SJSA1 (cell line): ENCODE measurements around the gene PRR23C. TPM values are rescaled to one million over a fixed set of nuclear protein-coding genes. Genes with fewer than 3 reads are reported as not detected.
"Not testable (repeated sequence)": the region's sequence is repeated elsewhere in the genome, so short reads cannot be mapped to it uniquely, and the experiment has no call there.

Experiments
- DNase-seq, 2 experiments: peaks; one replicate each; pipeline ENCODE4 v3.0.0-alpha.2; 2015 to 2020; ENCODE audit warnings: low spot score in 2 of 2, low read depth in 1 of 2
- H3K27ac ChIP-seq: fragments of 250-450 bp; sonication (Bioruptor Pico); 2 replicates; pipeline ENCODE4 v1.5.1; 2020; ENCODE audit warnings: mild to moderate bottlenecking, moderate library complexity
- H3K27me3 ChIP-seq: fragments of 250-450 bp; sonication (Bioruptor Pico); replicated peaks from 2 replicates; pipeline ENCODE4 v1.5.1; 2020; ENCODE audit warnings: mild to moderate bottlenecking, moderate library complexity
- H3K36me3 ChIP-seq: fragments of 250-450 bp; sonication (Bioruptor Pico); 2 replicates; pipeline ENCODE4 v1.5.1; 2020; ENCODE audit warnings: mild to moderate bottlenecking
- H3K4me1 ChIP-seq: fragments of 250-450 bp; sonication (Bioruptor Pico); replicated peaks from 2 replicates; pipeline ENCODE4 v1.6.1; 2021; ENCODE audit warnings: mild to moderate bottlenecking
- H3K4me3 ChIP-seq: fragments of 250-450 bp; sonication (Bioruptor Pico); 2 replicates; pipeline ENCODE4 v1.5.1; 2020; ENCODE audit warnings: mild to moderate bottlenecking
- H3K9me3 ChIP-seq: fragments of 250-450 bp; sonication (Bioruptor Pico); replicated peaks from 2 replicates; pipeline ENCODE4 v1.5.1; 2020; ENCODE audit warnings: mild to moderate bottlenecking
- total RNA-seq: library from RNA; depleted of rRNA; stranded (reverse); fragments of >200 nt; shearing (Covaris generic); gene quantifications from 2 replicates; pipeline ENCODE4 v1.2.3, GENCODE V29; 2014; rRNA removed

PRR23C gene
- total RNA-seq = not detected in 2 replicates

GRCh38 chr3:139044366-139045210 is at the start of gene PRR23C:
Gene PRR23C (minus strand): TSS chr3:139044892. CDS start chr3:139044620, 272 bp downstream.
- no peak for DNase-seq
- no peaks in the 10 kb centered on the region; the same call in 1 of the 2 replicates for H3K9me3 ChIP-seq
- H3K27me3 ChIP-seq = no peaks in the 10 kb centered on the region
- H3K27ac ChIP-seq = no peak within 1 kb of the TSS
- no peak within 1 kb of the TSS for H3K4me3 ChIP-seq
- no peaks in the 10 kb centered on the region for H3K4me1 ChIP-seq
- no peaks in the 10 kb centered on the region for H3K36me3 ChIP-seq

- H3K27ac ChIP-seq = no peak overlapping the region
- DNase-seq = no peak
- peaks cover 7% of the 10 kb centered on the region; the same call in 1 of the 2 replicates for H3K27me3 ChIP-seq
- no peaks in the 10 kb centered on the region for H3K9me3 ChIP-seq
- H3K36me3 ChIP-seq = no peaks in the 10 kb centered on the region
- H3K4me1 ChIP-seq = no peaks in the 10 kb centered on the region
- no peak overlapping the region for H3K4me3 ChIP-seq
Observed at GRCh38 chr3:139093840-139094239, 49.1 kb upstream of the PRR23C start.

- Histone ChIP-seq H3K9me3 (no peaks in the 10 kb centered on the region), H3K27ac (no peak overlapping the region), H3K4me1 (no peaks in the 10 kb centered on the region), H3K27me3 (peaks cover 2% of the 10 kb centered on the region), H3K36me3 (no peaks in the 10 kb centered on the region), H3K4me3 (no peak overlapping the region)
- no peak for DNase-seq
Observed at GRCh38 chr3:139088462-139089324, 44.0 kb upstream of the PRR23C start.

GRCh38 chr3:139087621-139088020 is 42.9 kb upstream of the PRR23C start:
- Histone ChIP-seq H3K36me3 (no peaks in the 10 kb centered on the region), H3K4me3 (no peak overlapping the region), H3K4me1 (no peaks in the 10 kb centered on the region), H3K9me3 (no peaks in the 10 kb centered on the region), H3K27ac (no peak overlapping the region), H3K27me3 (peaks cover 2% of the 10 kb centered on the region)
- no peak for DNase-seq

GRCh38 chr3:139084176-139084575 is 39.5 kb upstream of the PRR23C start:
- no peak overlapping the region for H3K4me3 ChIP-seq
- H3K36me3 ChIP-seq = no peaks in the 10 kb centered on the region
- H3K27me3 ChIP-seq = no peaks in the 10 kb centered on the region; the same call in none of the 2 replicates
- no peaks in the 10 kb centered on the region for H3K9me3 ChIP-seq
- no peak overlapping the region for H3K27ac ChIP-seq
- no peak for DNase-seq
- no peaks in the 10 kb centered on the region for H3K4me1 ChIP-seq

- H3K4me3 ChIP-seq = no peak overlapping the region
- H3K27me3 ChIP-seq = no peaks in the 10 kb centered on the region
- H3K9me3 ChIP-seq = no peaks in the 10 kb centered on the region
- H3K4me1 ChIP-seq = no peaks in the 10 kb centered on the region
- H3K36me3 ChIP-seq = no peaks in the 10 kb centered on the region
- DNase-seq = no peak
- H3K27ac ChIP-seq = no peak overlapping the region
Observed at GRCh38 chr3:139074565-139075115, 29.9 kb upstream of the PRR23C start.

GRCh38 chr3:139062918-139063317 is 18.2 kb upstream of the PRR23C start:
- no peak overlapping the region for H3K27ac ChIP-seq
- no peak for DNase-seq

GRCh38 chr3:139052802-139053600 is 8.3 kb upstream of the PRR23C start:
- Histone ChIP-seq H3K36me3 (no peaks in the 10 kb centered on the region), H3K9me3 (peaks cover 5% of the 10 kb centered on the region; the same call in 1 of the 2 replicates), H3K4me3 (no peak overlapping the region), H3K27me3 (no peaks in the 10 kb centered on the region), H3K27ac (no peak overlapping the region), H3K4me1 (no peaks in the 10 kb centered on the region)
- no peak for DNase-seq

More at GRCh38 chr3:139062918-139063317, 18.2 kb upstream of the PRR23C start:
- Histone ChIP-seq H3K36me3 (no peaks in the 10 kb centered on the region), H3K9me3 (no peaks in the 10 kb centered on the region), H3K4me1 (no peaks in the 10 kb centered on the region), H3K27me3 (no peaks in the 10 kb centered on the region), H3K4me3 (no peak overlapping the region)

GRCh38 chr3:139043554-139044365 is 932 bp downstream of the PRR23C start:
- Histone ChIP-seq H3K27me3 (no peaks in the 10 kb centered on the region), H3K4me3 (no peak overlapping the region)

GRCh38 chr3:139037478-139037877 is 7.2 kb downstream of the PRR23C start:
- no peak for DNase-seq
- H3K9me3 ChIP-seq = no peaks in the 10 kb centered on the region
- H3K4me1 ChIP-seq = no peaks in the 10 kb centered on the region
- H3K27me3 ChIP-seq = no peaks in the 10 kb centered on the region
- no peak overlapping the region for H3K4me3 ChIP-seq
- H3K36me3 ChIP-seq = no peaks in the 10 kb centered on the region
- no peak overlapping the region for H3K27ac ChIP-seq

More at GRCh38 chr3:139043554-139044365, 932 bp downstream of the PRR23C start:
- no peak for DNase-seq
- Histone ChIP-seq H3K4me1 (no peaks in the 10 kb centered on the region), H3K9me3 (no peaks in the 10 kb centered on the region; the same call in 1 of the 2 replicates), H3K36me3 (no peaks in the 10 kb centered on the region), H3K27ac (no peak overlapping the region)

GRCh38 chr3:139032326-139033002 is 12.2 kb downstream of the PRR23C start:
- no peak for DNase-seq
- H3K27me3 ChIP-seq = no peaks in the 10 kb centered on the region

GRCh38 chr3:139030576-139030975 is 14.1 kb downstream of the PRR23C start:
- not testable (repeated sequence) for H3K27ac ChIP-seq, H3K9me3 ChIP-seq, H3K4me3 ChIP-seq, H3K4me1 ChIP-seq, H3K36me3 ChIP-seq, DNase-seq, H3K27me3 ChIP-seq

More at GRCh38 chr3:139032326-139033002, 12.2 kb downstream of the PRR23C start:
- Histone ChIP-seq H3K4me3 (no peak overlapping the region), H3K9me3 (no peaks in the 10 kb centered on the region), H3K27ac (no peak overlapping the region), H3K36me3 (no peaks in the 10 kb centered on the region), H3K4me1 (no peaks in the 10 kb centered on the region)
